DOHH2 (cell line): Measurements from ENCODE around the gene WDR77.

Experiments used
- H3F3A ChIP-seq: fragments of 200-600 bp; sonication (generic), shearing (Covaris generic); 2 replicates; pipeline ENCODE4 v1.6.0; 2016; ENCODE audit warnings: antibody characterized with exemption, mild to moderate bottlenecking; ENCODE audit not compliant: control insufficient read depth, insufficient read depth
- H3K27ac ChIP-seq: fragments of 200-600 bp; sonication (generic); 2 replicates; pipeline ENCODE4 v1.5.1; 2014; ENCODE audit warnings: low read depth, mild to moderate bottlenecking, low read length, moderate library complexity
- H3K27me3 ChIP-seq: fragments of 200-600 bp; sonication (generic); 2 replicates; pipeline ENCODE4 v1.6.1; 2014; ENCODE audit warnings: mild to moderate bottlenecking, low read length, mixed read lengths; ENCODE audit not compliant: control insufficient read depth
- H3K36me3 ChIP-seq: fragments of 200-600 bp; sonication (generic); 2 replicates; pipeline ENCODE4 v1.6.1; 2014; ENCODE audit warnings: mild to moderate bottlenecking, low read length, moderate library complexity, mixed read lengths; ENCODE audit not compliant: control insufficient read depth
- H3K4me1 ChIP-seq: fragments of 200-600 bp; sonication (generic); 2 replicates; pipeline ENCODE4 v1.6.1; 2014; ENCODE audit warnings: mild to moderate bottlenecking, low read length, mixed read lengths; ENCODE audit not compliant: control insufficient read depth
- H3K4me2 ChIP-seq: fragments of 200-600 bp; sonication (generic); 2 replicates; pipeline ENCODE4 v1.6.0; 2014; ENCODE audit warnings: mild to moderate bottlenecking, low read length, moderate library complexity
- H3K4me3 ChIP-seq: fragments of 200-600 bp; sonication (generic); 2 replicates; pipeline ENCODE4 v1.5.1; 2014; ENCODE audit warnings: mild to moderate bottlenecking, low read length, mixed read lengths
- H3K79me2 ChIP-seq: fragments of 200-600 bp; sonication (generic); 2 replicates; pipeline ENCODE4 v1.6.1; 2014; ENCODE audit warnings: mild to moderate bottlenecking, low read length, mixed read lengths; ENCODE audit not compliant: control insufficient read depth
- H3K9me2 ChIP-seq: fragments of 200-600 bp; sonication (generic); replicated peaks from 2 replicates; pipeline ENCODE4 v1.6.1; 2014; ENCODE audit warnings: mild to moderate bottlenecking, low read length, mixed read lengths; ENCODE audit not compliant: control insufficient read depth
- H3K9me3 ChIP-seq: fragments of 200-600 bp; sonication (generic); 2 replicates; pipeline ENCODE4 v1.6.1; 2014; ENCODE audit warnings: antibody characterized with exemption, low read length, mixed read lengths; ENCODE audit not compliant: control insufficient read depth, insufficient read depth
- H4K20me1 ChIP-seq: fragments of 200-600 bp; sonication (generic); 2 replicates; pipeline ENCODE4 v1.6.0; 2014; ENCODE audit warnings: low read depth, mild to moderate bottlenecking, antibody characterized with exemption, low read length, moderate library complexity; ENCODE audit not compliant: control insufficient read depth, insufficient read depth
- CTCF ChIP-seq: fragments of 200-600 bp; sonication (generic); IDR thresholded peaks from one replicate; pipeline ENCODE4 v1.5.1; 2014; ENCODE audit warnings: antibody characterized with exemption, mild to moderate bottlenecking, low read depth, low read length; ENCODE audit not compliant: poor library complexity, severe bottlenecking
- EZH2phosphoT487 ChIP-seq: fragments of 200-600 bp; sonication (generic); IDR thresholded peaks from 2 replicates; pipeline ENCODE4 v1.6.1; 2017; ENCODE audit warnings: borderline replicate concordance, mild to moderate bottlenecking, antibody characterized with exemption, low read length, moderate library complexity, mixed read lengths

WDR77 gene

GRCh38 chr1:111441573-111442192 is 7.4 kb downstream of the WDR77 start:
- Histone ChIP-seq H3K4me1 (peaks cover 6% of the 10 kb centered on the region), H3K27me3 (no peaks in the 10 kb centered on the region), H3K27ac (no peak overlapping the region), H3F3A (peaks cover 17% of the 10 kb centered on the region), H3K4me2 (no peak overlapping the region), H3K4me3 (no peak overlapping the region), H4K20me1 (peaks cover 5% of the 10 kb centered on the region; the same call in 1 of the 2 replicates), H3K9me2 (no peaks in the 10 kb centered on the region), H3K36me3 (peaks cover 94% of the 10 kb centered on the region), H3K9me3 (no peaks in the 10 kb centered on the region), H3K79me2 (peaks cover 24% of the 10 kb centered on the region)
- peak; percentile 90 for TF ChIP-seq CTCF
- TF ChIP-seq EZH2phosphoT487, result no peak

- no peak overlapping the region for H3K27ac ChIP-seq
- no peaks in the 10 kb centered on the region for H3K27me3 ChIP-seq
- H3F3A ChIP-seq, result peaks cover 20% of the 10 kb centered on the region
- no peak for TF ChIP-seq EZH2phosphoT487
- no peak for TF ChIP-seq CTCF
- H3K9me3 ChIP-seq, result no peaks in the 10 kb centered on the region
- H3K4me2 ChIP-seq, result no peak overlapping the region
- no peak overlapping the region for H3K4me3 ChIP-seq
- H3K4me1 ChIP-seq, result peaks cover 4% of the 10 kb centered on the region
- peaks cover 5% of the 10 kb centered on the region; the same call in 1 of the 2 replicates for H3K79me2 ChIP-seq
- peaks cover 5% of the 10 kb centered on the region; the same call in 1 of the 2 replicates for H4K20me1 ChIP-seq
- no peaks in the 10 kb centered on the region for H3K9me2 ChIP-seq
- H3K36me3 ChIP-seq, result peaks cover 74% of the 10 kb centered on the region
These were observed 9.3 kb downstream of the WDR77 start for GRCh38 chr1:111439461-111440351.

- Histone ChIP-seq H4K20me1 (peaks cover 5% of the 10 kb centered on the region; the same call in 1 of the 2 replicates), H3K4me1 (peaks cover 4% of the 10 kb centered on the region), H3K36me3 (peaks cover 44% of the 10 kb centered on the region), H3K4me2 (no peak overlapping the region), H3F3A (peaks cover 19% of the 10 kb centered on the region), H3K9me2 (no peaks in the 10 kb centered on the region), H3K79me2 (0 out of 2 replicates have a peak, but pooled peaks cover 4% of the 10 kb centered on the region), H3K4me3 (no peak overlapping the region), H3K27me3 (0 out of 2 replicates have a peak, but pooled peaks cover 3% of the 10 kb centered on the region), H3K9me3 (no peaks in the 10 kb centered on the region), H3K27ac (no peak overlapping the region)
- TF ChIP-seq CTCF (no peak), EZH2phosphoT487 (no peak)
These were observed 12.3 kb downstream of the WDR77 start for GRCh38 chr1:111436726-111437125.
